Skin epidermis (tissue), 12 donors: ENCODE data around the gene BANP.
"Not testable (repeated sequence)": the region's sequence is repeated elsewhere in the genome, so short reads cannot be mapped to it uniquely, and the experiment has no call there.

Experiments
- H3K27ac ChIP-seq, 21 experiments: fragments of 200-600 bp; sonication (generic) in 11 of 21; one replicate each; pipeline ENCODE4 v1.5.0; 2020; ENCODE audit warnings: mild to moderate bottlenecking in 3 of 21, inconsistent platforms in 2 of 21, moderate library complexity in 2 of 21
- H3K4me3 ChIP-seq, 7 experiments: fragments of 200-600 bp; sonication (generic) in 2 of 7; one replicate each; pipeline ENCODE4 v1.5.0; 2020; ENCODE audit warnings: inconsistent platforms in 2 of 7, mild to moderate bottlenecking in 2 of 7, moderate library complexity in 1 of 7

BANP gene

DNA sequence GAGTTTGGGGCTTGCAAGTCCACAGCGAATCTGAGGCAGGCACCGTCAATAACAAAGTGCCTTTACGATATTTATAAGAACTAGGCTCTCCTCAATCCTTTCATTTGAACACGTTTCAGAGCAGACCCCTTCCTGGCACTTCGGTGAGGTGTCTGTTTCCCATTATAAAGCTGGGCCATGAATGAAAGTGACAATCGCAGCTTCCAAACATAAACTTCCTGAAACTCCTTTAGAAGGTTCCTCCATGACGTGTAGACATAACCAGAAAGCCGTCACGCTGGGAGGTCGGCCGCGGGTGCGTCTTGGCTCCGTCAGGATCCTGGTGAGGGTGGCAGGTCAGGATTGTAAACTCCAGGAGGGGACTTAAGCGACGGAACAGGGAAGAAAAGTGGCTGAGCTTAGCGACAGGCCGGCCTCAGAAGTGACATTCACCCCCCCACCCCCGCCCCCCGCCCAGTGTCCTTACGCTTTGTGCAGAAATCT is 150.4 kb downstream of the BANP start:
- H3K27ac ChIP-seq, H3K4me3 ChIP-seq: not testable (repeated sequence)

DNA sequence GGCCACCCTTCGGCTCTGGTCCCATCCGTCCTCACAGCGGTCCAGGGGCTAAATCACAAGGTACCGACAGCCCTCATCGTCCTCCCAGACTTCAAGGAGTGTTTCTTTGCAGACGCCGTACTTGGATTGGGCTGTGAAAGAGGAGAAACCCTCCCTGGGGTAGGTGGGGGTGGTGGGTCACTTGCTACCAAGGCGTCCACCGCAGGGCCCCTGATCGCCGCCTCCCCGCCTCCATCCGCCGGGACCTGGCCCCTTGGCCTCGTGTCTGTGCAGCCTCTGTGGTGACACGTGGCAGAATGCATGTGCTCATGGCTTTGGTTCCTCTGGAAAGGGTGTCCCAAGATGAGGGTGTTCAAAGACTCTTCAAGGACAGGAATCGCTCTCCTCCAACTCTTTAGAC is 151.4 kb downstream of the BANP start:
- Histone ChIP-seq H3K4me3 (no peak overlapping the region), H3K27ac (no peak overlapping the region)

DNA sequence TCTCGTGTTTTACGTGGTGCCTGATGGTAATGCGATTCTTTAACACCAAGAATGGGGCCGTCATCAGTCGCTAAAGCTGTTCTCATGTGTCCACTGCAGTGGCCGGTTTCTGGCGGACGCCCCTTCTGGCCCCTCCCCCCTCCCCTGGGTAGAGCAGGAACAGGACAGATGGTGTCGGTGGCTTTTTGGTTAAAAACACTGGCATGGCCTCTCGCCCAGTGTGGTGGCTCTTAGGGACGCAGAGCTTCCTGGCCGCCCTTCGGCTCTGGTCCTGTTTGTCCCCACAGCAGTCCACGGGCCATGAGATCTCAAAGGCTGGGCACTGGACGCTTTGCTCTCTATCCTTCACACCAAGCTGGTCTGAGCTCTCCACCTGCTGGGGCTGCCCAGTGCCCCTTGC is 151.8 kb downstream of the BANP start:
- Histone ChIP-seq H3K27ac (no peak overlapping the region), H3K4me3 (no peak overlapping the region)

DNA sequence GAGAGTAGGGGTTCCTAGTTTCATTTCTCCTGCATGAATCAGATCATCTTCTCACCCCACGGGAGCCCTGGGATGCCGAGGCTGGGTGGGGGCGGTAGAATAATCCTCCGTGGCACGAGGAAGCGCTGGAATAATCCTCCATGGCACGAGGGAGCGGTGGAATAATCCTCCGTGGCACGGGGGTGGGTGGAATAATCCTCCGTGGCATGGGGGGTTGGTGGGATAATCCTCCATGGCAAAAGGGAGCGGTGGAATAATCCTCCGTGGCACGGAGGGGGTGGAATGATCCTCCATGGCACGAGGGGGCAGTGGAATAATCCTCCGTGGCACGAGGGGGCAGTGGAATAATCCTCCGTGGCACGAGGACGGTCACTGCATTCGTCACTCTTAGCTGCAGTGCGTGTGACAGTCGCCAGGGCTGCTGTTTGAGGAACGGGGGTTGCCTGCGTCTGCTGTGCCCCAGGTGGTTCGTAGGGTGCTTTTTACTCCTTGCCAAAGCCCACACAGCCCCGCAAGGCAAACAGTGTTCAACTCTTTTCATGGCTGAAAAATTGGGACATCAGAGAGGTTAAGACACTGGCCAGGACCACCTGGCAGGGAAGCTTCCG is 152.5 kb downstream of the BANP start:
- no peak overlapping the region for H3K4me3 ChIP-seq
- no peak overlapping the region for H3K27ac ChIP-seq

DNA sequence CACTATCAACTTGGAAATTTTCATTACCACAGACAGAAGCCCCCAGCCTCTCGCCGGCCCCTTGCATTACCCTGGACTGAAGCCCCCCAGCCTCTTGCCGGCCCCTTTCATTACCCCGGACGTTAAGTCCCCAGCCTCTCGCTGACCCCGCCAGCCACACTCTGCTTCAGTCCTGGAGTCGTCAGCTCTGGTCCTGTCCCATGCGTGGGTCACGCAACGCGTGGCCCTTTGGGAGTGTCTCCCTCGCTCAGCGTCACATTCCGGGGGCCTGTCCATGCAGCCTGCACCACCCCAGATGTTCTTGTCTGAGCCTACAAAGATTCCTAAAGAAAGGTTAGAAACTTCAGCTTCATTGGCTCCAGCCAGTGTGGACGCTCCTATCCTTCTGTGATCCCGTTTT is 153.1 kb downstream of the BANP start:
- not testable (repeated sequence) for H3K27ac ChIP-seq, H3K4me3 ChIP-seq

DNA sequence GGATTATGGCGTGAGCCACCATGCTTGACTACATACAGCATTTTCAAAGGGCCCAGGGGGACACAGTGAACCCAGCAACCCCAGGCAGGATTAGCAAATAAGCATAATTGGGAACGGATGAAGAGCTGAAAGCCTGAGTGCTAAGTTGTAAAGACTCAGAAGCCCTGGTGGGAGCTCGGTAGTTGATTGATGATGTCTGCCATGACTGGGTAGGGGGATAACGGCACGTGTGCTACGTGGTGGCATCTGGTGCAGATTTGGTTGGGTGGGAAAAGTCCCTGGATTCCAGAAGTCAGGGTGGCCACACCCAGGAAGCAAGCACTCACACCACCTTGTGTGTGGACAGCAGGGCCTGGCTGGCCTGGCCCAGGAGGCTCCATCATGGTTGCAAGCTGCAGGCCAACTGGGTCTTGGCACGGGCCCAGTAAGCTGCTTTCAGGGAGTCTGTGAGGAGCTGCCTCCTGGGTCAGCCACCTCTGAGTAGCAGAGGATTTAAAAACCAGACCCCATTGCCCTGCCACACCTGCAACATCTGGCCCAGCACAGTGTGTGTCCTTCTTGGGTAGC is 154.4 kb downstream of the BANP start:
- H3K4me3 ChIP-seq, H3K27ac ChIP-seq: not testable (repeated sequence)

DNA sequence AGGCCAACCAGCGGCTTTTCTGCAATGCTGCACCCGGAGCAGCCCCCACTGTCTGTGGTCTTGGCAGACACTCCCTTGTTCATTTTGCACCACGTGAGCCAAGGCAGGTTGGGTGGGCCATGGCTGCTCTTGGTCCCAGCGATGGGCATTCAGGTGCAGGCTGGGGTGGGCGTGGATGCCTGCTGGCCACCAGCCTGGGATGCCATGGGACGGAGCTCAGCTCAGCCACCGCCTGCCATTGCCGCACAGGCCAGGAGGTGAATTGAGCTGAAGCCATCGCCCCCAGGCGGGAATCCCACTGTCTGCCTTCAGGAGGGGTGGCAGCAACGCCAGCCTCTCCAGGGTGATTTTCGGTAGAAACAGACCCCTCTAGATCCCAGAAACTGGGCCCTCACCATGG is 155.3 kb downstream of the BANP start:
- H3K27ac ChIP-seq, H3K4me3 ChIP-seq: not testable (repeated sequence)

DNA sequence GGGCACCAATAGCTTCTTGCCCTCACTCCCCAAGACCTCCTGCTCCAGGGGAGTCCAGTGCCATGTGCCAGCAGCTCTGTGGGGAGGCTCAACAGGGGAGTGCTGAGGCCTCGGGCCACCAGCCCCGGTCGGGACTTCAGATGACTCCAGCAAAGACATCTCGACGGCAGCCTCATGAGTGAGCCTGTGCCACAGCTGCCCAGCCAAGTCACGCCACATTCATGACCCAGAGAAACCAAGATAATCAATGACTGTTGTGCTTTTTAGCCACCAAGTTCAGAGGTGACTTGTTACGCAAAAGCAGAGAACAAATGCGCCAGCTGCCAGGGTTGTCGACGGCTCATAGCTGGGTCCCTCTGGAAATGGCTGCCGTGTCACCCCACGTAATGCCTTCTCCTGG is 157.5 kb downstream of the BANP start:
- Histone ChIP-seq H3K27ac (no peak overlapping the region), H3K4me3 (no peak overlapping the region)

DNA sequence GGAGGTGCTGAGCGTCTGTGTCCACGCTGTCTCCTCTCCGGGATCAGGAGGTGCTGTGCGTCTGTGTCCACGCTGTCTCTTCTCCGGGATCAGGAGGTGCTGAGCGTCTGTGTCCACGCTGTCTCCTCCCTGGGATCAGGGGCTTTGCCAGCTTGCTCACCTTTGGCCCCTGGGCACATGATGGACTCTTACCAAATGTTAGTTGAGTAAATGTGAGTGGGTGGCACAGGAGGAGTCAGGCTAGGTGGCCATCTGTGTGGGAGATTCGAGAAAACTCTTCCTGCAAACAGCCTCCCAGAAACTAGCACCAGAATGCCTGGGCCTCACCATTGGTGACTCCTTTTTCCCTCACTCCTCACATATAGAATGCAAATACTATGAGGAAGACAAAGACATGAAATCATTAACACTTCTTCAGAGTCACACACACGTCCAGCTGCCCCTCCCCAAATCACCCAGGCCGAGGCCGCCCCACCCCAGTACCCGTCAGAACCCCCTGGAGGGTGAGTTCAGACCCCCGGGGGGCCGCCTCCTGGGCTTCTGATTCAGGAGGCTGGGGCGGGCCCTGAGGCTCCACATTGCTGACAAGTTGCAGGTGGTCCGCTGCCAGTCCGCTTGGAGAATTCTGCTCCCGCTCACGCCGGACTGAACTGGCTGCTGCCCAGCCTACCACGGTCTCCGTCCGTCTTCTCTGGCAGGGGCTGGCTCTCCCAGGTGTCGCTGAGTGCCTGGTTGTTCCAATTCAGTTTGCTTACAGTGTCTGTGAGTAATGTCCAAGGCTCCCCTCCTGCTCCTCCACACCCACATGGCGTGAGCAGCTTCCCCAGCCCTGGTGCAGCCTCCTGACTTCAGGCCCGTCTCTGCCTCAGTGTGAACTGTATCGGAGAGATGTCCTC is 158.7 kb downstream of the BANP start:
- H3K4me3 ChIP-seq, H3K27ac ChIP-seq: not testable (repeated sequence)

DNA sequence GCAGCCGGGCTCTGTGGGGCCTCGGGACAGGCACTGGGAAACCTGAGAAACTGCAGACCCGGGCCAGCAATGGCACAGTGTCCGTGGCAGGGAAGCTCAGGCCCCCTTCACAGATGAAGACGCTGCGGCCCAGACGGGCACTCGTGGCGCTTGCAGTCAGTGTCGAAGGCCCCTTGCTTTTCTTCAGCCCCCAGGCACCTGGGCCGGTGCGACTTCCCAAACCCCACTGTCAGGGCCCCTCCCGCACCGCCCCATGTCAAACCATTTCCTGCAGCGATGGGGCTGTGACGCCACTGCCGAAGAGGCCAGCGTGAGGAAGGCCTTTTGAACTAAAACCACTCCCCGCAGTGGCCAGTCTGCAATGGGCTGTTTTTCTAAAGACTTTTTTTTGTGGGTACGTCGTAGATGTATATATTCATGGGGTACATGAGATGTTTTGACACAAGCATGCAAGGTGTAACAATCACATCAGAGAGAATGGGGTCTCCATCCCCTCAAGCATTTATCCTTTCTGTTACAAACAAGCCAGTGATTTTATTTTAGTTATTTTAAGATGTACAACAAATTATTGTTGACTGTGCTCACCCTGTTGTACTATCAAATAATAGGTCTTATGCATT is 159.8 kb downstream of the BANP start:
- not testable (repeated sequence) for H3K27ac ChIP-seq, H3K4me3 ChIP-seq

DNA sequence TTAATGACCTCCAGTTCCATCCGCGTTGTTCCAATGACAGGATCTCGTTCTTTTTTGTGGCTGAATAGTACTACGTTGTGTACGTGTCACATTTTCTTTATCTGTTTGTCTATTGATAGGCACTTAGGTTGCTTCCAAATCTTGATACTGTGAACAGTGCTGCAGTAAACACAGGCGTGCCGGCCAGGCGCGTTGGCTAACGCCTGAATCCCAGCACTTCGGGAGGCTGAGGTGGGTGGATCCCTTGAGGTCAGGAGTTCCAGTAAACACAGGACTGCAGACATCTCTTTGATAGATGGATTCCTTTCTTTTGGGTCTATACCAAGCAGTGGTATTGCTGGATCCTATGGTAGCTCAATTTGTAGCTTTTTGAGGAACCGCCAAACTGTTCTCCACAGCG is 160.7 kb downstream of the BANP start:
- H3K27ac ChIP-seq, H3K4me3 ChIP-seq: not testable (repeated sequence)

DNA sequence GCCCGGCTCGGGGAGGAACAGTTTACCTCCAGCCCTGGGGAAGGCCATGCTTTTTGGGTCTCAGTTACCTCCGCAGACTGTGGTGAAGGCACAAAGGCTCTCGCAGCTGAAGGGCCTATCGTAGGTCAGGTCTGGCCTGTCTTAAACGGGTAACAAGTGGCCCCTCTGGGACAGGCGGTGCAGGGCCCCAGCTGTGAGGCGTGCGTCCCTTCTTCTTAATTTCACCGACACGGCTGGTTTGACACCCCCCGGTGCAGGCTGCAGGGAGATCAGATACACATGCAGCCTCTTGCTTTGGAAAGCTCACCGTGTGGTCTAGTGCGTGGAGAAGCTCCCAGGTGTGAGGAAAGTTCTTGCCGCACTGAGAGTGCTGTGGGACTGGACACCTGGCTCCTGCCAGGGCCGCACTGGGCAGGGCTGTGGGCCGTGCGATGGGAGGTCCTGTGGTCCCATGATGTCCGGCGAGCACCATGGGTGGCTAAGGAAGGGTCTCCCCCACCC is 162.4 kb downstream of the BANP start:
- Histone ChIP-seq H3K4me3 (no peak overlapping the region), H3K27ac (no peak overlapping the region)

DNA sequence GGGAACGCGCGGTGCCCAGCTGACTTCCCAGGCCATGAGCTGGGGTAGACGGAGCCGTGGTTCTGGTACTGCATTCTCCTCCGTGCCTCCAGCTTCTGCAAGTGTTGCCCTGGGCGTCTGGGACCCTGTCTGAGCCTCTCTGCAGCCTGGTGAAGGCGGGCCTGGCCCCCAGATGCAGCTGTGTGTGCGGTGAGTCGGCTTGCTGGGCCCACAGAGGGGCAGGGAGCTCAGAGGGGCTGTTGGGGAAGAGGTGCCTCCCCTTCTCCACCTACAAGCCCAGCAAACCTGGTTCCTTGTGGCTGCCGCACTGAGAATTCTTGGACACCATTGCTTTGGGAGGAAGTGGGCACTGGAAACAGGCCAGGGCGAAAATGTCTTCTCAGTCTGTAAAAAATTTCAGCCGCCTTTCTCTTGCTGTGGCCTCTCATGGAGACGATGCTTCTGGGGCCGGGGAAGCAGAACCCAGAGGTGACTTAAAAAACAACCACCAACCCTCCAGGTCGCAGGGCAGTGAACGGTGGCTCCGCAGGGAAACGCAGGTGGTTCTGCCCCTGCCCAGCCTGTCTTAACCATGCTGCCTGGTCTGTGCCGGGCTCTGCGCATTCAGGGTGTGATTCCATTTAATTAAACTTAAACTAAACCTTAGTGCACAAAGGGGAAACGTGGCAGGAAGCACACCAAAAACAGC is 163.5 kb downstream of the BANP start:
- H3K4me3 ChIP-seq, H3K27ac ChIP-seq: not testable (repeated sequence)

DNA sequence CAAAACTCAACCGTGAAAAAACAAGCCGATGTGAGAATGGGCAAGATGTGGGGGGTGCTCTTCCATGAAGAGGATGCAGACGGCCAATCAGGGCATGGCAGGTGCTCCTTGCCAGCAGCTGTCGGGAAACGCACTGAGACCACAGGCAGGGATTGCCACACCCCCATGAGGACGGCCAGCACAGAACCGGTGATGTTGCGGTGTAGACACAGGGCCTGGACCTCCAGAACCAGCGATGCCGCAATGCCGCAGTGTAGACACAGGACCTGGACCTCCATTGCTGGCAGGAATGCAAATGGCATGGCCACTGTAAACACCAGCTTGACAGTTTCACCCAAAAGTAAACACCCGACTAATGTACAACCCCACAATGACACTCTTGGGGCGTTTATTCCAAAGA is 164.9 kb downstream of the BANP start:
- H3K4me3 ChIP-seq, result no peak overlapping the region
- H3K27ac ChIP-seq, result no peak overlapping the region

DNA sequence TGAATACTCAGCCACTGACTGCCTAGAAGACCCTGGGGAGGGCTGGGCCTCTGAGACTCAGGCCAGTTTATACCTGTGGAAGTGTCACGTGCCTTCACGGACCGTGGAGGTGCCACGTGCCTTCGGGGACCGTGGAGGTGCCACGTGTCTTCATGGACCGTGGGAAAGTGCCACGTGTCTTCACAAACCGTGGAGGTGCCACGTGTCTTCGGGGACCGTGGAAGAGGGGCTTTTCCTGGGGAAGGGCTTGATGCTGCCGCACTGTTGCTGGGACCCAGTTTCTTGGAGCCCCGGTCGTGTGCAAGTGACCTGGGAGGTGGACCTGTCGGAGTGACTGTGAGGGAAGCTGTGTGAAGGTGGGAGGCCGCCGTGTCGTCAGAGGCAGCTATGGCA is 166.2 kb downstream of the BANP start:
- Histone ChIP-seq H3K27ac (peak overlapping the region in 1 of 21 experiments; percentile 49), H3K4me3 (no peak overlapping the region)

DNA sequence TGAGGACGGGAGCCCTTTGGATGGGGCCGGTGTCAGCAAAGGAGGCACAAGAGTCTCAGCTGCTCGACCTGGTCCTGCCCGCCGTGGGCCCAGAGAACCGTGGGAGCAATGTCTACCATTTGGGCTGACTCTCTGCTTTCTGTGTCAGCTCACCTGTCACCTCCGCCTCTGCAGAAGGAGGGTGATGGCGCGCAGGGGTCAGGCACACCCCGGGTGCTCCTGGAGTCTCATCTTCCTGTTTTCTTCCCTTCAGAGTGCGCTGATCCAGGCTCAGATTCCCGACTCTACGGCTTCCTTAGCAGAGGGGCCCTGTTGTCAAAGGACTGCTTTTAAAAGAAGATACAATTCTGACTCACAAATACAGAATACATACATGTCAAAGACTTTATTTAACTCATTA is 167.1 kb downstream of the BANP start:
- H3K27ac ChIP-seq, result peak overlapping the region in 4 of 21 experiments; percentile 23 to 57 (median 36)
- no peak overlapping the region for H3K4me3 ChIP-seq

DNA sequence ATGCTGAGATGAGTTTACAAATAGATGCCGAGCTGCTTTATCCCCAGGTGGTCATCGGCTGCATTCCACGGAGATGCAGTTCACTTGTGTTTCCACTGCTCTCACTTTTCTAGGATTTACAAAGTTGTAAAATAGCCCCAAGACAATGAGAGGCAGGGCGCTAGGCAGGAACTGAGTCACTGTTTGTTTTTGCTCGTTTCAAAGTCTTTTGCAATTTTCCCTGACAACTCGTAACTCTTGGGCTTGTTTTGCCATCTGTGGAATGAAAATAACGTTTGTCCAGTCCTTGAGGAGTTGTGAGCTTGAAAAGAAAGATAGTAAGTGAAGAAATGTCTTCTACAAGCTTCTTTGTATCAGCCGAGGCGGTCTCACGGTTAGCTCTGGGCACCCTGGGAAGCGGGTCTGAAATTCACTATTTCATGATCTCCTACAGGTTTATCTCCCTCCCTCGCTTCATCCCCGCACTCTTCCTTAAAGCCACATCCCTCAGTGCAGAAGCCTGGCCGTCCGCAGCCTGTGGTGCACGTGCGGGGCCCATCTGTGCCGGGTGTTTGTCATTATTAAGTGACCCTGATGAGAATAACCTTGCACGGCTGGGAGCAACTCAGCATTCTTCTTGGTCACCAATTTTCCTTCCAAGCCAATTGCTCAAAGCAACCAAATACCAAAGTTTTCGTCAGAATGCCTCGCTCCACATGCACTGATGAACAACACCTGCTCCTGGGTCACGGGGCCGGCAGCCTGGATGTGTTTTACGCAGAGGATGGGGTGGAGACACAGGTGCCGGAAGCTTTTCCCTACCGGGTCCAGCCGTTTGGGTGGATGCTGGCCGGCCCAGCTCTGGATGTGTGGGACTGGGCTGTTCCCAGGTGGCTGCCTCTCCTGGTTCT is 167.9 kb downstream of the BANP start:
- H3K27ac ChIP-seq, result peak overlapping the region in 6 of 21 experiments; percentile 33 to 71 (median 52)

DNA sequence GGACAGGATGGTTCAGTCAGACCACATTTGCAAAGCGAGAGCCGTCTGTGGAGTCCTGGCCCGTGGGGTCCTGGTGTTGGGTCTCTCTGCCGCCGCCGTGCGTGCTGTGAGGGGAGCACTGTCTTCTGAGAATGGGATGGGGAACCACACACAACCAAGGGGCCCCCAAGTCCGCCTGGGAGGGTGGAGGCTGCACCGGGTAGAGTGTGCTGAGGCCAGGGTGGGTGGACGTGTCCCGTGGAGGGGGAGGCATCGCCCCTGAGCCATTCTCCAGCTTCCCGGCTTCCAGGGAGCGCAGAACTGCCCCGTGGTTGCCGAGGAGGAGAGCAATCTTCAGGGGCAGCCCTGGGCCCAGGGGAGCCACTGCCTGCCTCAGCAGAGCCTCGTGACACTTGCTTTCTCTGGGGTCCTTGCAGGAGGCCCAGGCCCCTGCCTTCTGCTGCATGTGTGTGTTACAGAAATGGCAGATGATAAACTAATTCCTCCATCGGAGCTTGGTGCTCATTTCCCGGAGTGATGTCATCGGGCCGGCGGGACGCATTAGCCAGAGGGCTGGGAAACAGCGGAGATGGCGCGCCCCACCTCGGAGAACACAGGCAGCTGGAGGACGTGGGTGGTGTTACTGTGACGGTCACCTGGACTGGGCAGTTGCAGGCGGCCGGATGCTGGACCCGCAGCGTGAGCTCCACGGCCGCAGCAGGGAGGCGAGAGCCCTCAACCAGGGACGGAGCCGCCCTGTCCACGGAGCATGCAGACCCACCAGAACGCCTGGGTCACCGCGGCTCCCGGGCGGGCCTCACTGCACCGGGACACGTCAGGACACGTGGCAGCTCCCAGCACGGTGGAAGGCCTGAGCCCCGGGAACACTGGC is 168.9 kb downstream of the BANP start:
- H3K27ac ChIP-seq, result peak overlapping the region in 2 of 21 experiments; percentile 52 to 71

More for the DNA sequence above, 167.9 kb downstream of the BANP start:
- not testable (repeated sequence) for H3K4me3 ChIP-seq

More for the DNA sequence above, 168.9 kb downstream of the BANP start:
- H3K4me3 ChIP-seq, result not testable (repeated sequence)
